ENCODE data around the gene CCDC190.

DNA sequence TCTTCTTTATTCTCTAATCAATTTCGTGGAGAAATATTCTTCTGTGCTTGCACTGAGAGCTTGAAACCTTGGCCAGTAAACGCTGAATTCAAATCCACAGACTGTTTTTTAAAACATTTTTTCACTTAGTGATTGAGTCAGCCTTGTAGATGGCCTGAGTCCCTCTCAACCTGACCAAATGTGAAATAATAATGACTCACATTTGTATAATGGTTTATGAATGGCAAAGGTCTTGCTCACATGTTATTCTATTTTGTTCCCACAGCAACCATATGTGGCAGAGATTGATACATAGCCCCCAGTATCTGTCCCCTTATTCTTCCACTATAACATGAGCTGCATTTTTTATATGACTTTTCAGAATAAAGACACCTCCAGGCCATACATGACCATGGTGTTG is 47.8 kb upstream of the CCDC190 start:
- TF ChIP-seq, protein P1, sequence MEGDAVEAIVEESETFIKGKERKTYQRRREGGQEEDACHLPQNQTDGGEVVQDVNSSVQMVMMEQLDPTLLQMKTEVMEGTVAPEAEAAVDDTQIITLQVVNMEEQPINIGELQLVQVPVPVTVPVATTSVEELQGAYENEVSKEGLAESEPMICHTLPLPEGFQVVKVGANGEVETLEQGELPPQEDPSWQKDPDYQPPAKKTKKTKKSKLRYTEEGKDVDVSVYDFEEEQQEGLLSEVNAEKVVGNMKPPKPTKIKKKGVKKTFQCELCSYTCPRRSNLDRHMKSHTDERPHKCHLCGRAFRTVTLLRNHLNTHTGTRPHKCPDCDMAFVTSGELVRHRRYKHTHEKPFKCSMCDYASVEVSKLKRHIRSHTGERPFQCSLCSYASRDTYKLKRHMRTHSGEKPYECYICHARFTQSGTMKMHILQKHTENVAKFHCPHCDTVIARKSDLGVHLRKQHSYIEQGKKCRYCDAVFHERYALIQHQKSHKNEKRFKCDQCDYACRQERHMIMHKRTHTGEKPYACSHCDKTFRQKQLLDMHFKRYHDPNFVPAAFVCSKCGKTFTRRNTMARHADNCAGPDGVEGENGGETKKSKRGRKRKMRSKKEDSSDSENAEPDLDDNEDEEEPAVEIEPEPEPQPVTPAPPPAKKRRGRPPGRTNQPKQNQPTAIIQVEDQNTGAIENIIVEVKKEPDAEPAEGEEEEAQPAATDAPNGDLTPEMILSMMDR (IDR thresholded peaks at IDR 0.05; ENCODE audit: low read depth, low read length): no peak
- TF ChIP-seq POLR2A (IDR thresholded peaks at IDR 0.05; ENCODE audit: extremely low read depth, insufficient read length): no peak
- TF ChIP-seq, protein P2, sequence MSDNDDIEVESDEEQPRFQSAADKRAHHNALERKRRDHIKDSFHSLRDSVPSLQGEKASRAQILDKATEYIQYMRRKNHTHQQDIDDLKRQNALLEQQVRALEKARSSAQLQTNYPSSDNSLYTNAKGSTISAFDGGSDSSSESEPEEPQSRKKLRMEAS (IDR thresholded peaks at IDR 0.05; ENCODE audit: low read depth, low read length): no peak
- TF ChIP-seq MYC (IDR thresholded peaks at IDR 0.05; ENCODE audit: low read depth, low read length): no peak

Data from NB4 (cell line).